Midbrain (tissue), 1 donor: ENCODE measurements around the gene TRIM34.
"Not testable (repeated sequence)": the region's sequence is repeated elsewhere in the genome, so short reads cannot be mapped to it uniquely, and the experiment has no call there.

Experiments used
- DNase-seq: peaks from one replicate; lab custom pipeline; 2025; lab: John Stamatoyannopoulos, UW

The TRIM34 gene, protein sequence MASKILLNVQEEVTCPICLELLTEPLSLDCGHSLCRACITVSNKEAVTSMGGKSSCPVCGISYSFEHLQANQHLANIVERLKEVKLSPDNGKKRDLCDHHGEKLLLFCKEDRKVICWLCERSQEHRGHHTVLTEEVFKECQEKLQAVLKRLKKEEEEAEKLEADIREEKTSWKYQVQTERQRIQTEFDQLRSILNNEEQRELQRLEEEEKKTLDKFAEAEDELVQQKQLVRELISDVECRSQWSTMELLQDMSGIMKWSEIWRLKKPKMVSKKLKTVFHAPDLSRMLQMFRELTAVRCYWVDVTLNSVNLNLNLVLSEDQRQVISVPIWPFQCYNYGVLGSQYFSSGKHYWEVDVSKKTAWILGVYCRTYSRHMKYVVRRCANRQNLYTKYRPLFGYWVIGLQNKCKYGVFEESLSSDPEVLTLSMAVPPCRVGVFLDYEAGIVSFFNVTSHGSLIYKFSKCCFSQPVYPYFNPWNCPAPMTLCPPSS

GRCh38 chr11:5624489-5625279, at the start of gene TRIM34:
TRIM34 (plus strand) TSS chr11:5625001; CDS start chr11:5632332, 7,331 bp downstream.
- DNase-seq: peak; percentile 38

DNA sequence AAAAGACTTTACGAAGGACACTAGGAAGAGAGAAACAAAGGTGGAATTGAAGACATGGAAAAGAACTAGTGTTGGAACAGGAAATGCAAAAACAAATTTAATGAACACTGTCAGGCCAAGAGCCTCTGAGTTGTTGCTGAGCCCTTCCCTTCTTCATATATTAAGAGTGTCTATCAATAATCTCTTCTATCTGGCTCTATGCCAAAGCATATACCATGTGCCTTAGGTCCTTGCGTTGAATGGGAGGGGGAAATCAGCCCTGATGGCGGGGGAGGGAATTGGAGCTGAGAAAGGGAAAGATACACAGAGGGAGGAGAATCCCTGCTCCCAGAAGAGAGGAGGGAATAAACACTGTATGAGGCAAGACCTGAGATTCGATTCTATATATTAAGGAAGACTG, 49.6 kb upstream of the TRIM34 start:
- DNase-seq: no peak

- DNase-seq: no peak
Observed at GRCh38 chr11:5577101-5577500, 47.7 kb upstream of the TRIM34 start.

DNA sequence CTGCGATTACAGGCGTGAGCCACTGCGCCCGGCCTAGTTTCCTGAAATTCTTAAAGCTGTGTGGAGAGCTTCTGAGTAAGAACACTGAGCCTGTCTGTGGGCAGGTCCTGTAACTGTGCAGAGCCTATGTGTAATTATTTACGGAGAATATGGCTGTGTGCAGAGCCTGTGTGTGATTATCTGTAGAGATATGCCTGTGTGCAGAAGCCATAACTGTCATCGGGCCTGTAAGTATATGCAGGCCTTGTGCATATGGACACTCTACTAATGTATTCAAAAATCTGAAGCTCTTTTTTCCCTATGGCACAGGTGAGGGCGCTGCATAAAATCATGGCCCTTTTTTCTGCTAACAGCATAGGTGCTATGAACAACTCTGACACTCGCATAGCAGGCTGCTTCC, 44.2 kb upstream of the TRIM34 start, which contains the start of gene OR52B6:
TSS of gene OR52B6 (plus strand) at position 301 of the 400 bp plus-strand sequence. CDS start at position 301, 0 bp downstream.
- no peak for DNase-seq

GRCh38 chr11:5581014-5581413, 43.8 kb upstream of the TRIM34 start:
- DNase-seq: no peak

GRCh38 chr11:5584458-5584857, 40.3 kb upstream of the TRIM34 start:
- not testable (repeated sequence) for DNase-seq

DNA sequence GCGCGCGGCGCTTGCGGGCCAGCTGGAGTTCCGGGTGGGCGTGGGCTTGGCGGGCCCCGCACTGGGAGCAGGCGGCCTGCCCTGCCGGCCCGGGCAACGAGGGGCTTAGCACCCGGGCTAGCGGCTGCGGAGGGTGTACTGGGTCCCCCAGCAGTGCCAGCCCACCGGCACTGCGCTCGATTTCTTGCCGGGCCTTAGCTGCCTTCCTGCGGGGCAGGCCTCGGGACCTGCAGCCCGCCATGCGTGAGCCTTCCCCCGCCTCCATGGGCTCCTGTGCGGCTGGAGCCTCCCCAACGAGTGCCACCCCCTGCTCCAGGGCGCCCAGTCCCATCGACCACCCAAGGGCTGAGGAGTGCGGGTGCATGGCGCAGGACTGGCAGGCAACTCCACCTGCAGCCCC, 34.9 kb upstream of the TRIM34 start:
- not testable (repeated sequence) for DNase-seq

- DNase-seq: no peak
Observed at GRCh38 chr11:5591613-5592012, 33.2 kb upstream of the TRIM34 start.

DNA sequence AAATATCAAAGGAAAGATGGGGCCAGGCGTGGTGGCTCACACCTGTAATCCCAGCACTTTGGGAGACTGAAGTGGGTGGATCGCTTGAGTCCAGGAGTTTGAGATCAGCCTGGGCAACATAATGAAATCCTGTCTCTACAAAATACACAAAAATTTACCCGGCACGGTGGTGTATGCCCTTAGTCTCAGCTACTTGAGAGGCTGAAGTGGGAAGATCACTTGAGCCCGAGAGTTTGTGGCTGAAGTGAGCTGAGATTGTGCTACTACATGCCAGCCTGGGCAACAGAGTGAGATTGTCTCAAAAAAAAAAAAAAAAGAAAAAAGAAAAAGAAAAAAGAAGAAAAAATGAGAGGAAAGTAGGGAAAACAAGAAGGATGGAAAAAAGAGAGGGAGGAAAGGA, 32.2 kb upstream of the TRIM34 start:
- DNase-seq: no peak

DNA sequence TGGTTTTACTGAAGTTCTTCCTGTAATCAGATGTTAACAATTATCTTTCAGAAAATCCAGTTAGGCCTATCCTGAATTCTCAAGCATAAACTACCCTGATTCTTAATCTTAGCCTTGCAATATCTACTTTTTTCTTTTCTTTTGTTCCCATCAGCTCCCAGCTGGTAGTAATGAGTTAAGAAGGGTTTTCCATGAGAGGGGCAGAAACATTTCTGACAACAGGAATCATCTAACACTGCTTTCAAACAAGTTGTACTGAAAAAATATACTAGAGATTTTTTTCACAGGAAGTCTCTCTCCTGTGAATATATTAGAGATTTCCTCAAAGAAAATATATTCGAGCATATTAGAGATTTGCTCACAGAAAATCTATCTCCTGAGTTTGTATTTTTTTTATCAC, 31.7 kb upstream of the TRIM34 start:
- no peak for DNase-seq

- no peak for DNase-seq
Observed at GRCh38 chr11:5596607-5597201, 28.1 kb upstream of the TRIM34 start, which contains the start of gene TRIM6. TRIM6 (plus strand) TSS chr11:5596637; CDS start chr11:5596898, 261 bp downstream.

GRCh38 chr11:5597953-5598352, 26.8 kb upstream of the TRIM34 start:
- no peak for DNase-seq

DNA sequence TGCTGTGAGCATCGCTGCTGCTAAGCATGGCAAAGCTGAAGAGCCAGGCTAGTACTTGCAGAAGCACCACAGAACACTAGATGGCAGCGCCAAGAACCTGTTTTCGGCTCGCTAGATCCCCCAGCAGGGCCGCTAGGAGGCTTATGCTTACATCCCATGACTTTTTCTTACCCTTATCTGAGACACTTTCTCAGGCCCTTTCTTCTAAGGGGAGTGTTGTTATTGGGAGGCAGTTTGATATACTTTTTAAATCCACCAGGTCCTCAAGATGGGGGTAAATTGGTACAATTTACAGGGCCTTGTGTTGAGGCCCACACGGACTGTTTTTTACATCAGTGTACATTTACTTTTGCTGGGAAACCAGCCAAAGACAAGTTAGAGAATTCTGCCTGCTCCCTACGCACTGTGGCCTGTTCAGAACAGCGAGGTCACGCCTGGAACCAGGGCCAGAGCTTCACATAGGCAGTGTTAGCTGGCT, 24.4 kb upstream of the TRIM34 start:
- DNase-seq: peak; percentile 31

DNA sequence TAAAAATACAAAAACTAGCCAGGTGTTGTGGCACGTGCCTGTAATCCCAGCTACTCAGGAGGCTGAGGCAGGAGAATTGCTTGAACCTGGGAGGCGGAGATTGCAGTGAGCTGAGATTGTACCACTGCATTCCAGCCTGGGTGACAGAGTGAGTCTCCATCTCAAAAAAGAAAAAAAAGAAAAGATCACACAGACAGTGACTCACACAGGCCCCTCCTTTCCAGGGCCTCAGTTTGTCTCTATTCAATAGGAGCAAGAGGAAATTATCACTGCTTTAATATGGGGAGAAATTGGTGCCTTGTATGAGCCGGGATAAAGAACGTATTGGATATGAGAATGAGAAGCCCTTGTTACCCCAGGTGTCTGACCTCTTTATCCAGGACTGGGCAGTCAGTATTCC, 22.0 kb upstream of the TRIM34 start:
- DNase-seq: not testable (repeated sequence)

DNA sequence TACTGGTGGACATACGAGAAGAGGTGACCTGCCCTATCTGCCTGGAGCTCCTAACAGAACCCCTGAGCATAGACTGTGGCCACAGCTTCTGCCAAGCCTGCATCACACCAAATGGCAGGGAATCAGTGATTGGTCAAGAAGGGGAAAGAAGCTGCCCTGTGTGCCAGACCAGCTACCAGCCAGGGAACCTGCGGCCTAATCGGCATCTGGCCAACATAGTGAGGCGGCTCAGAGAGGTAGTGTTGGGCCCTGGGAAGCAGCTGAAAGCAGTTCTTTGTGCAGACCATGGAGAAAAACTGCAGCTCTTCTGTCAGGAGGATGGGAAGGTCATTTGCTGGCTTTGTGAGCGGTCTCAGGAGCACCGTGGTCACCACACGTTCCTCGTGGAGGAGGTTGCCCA, 21.5 kb upstream of the TRIM34 start:
- peak; percentile 11 for DNase-seq

DNA sequence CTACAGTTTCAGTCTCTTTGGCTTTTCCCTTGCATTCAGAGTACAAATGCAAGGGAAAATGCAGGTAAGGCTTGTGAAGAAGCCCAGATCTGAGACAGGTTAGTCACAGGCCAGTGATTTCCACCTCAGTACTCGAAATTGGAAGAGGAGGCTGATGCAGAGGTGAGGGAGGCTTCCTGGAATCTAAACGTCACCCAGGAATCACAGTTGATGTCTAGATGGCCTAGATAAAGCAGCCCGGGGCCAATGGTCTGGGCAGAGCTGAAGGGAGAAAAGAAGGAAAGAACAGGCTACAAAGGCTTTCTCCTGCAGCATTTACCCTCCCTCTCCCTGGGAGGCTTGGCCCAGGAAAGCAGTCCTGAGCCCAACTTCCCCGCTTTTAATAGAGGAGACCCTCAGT, 19.9 kb upstream of the TRIM34 start:
- no peak for DNase-seq

DNA sequence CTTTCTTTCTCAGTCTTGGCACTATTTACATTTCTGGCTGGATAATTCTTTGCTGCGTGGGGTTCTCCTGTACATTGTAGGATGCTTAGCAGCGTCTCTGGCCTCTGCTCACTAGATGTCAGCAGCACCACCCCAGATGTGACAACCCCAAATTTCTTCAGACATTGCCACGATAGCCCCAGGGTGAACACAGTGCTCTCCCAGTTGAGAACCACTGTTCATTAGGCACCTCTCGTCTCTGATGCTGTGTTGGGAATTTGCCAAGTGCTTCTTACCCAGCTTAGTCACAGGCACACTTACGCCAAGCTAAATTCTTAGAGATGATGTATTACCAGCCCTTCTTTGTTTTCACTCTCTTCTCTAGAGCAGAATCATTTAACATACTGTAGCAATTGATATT, 19.0 kb upstream of the TRIM34 start:
- no peak for DNase-seq

DNA sequence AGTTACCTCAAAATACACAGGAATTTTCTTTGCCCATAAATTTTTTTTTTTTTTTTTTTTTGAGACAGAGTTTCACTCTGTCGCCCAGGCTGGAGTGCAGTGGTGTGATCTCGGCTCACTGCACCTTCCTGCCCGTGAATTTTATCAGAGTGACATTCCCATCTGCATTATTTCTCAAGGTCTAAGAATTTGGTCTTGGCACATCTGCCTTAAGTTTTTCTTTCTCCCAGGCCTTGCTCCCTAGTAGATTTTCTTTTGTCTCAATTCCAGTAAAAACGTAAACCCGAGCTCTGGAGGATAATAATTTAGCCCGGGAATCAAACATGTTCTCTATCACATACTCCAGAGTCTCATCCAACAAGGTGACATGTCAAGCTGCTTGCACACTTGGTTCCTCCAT, 16.0 kb upstream of the TRIM34 start:
- DNase-seq: no peak

- DNase-seq: no peak
Observed at GRCh38 chr11:5610446-5610845, 14.4 kb upstream of the TRIM34 start.

- DNase-seq: no peak
Observed at GRCh38 chr11:5611627-5612026, 13.2 kb upstream of the TRIM34 start.

DNA sequence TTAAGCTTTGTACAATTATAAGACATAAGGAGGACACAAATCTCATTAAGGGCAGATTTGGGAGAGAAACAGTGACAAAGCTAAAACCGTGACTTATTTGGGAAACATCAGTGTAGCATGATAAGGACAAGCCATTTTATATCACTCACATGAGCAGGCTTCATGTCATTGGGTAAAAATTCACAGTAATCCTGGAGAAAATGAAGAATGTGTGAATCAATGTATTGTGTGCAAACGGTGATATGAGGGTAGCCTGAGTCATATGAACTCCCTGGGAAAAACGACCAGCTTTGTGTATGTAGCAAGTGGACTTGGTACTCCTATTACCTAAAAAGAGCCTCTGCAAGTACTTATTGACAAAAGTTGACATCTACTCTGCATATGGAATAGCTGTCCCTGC, 6.0 kb upstream of the TRIM34 start:
- no peak for DNase-seq
